Endothelial cell of umbilical vein (primary cell): Measurements from ENCODE around the gene GMPR2. TPM values are rescaled to one million over a fixed set of nuclear protein-coding genes. Genes with fewer than 3 reads are reported as not detected.

Source experiments
- BruUV-seq: library from RNA; stranded (reverse); fragments of 400-500 nt; replicated peaks from 2 replicates; lab custom pipeline; 2021; lab: Mats Ljungman, UMichigan
- CTCF ChIA-PET: fragments of 300-600, 350-600 bp; sonication (Branson Sonifier 250); formaldehyde crosslinking; loops from one replicate; lab custom pipeline; 2021; ENCODE audit warnings: antibody characterized with exemption, inconsistent platforms; lab: Charles Lee
- POLR2A ChIA-PET: fragments of 300-600, 350-600 bp; sonication (Branson Sonifier 250); formaldehyde crosslinking; loops from one replicate; lab custom pipeline; 2021; ENCODE audit warnings: antibody characterized with exemption, inconsistent platforms; lab: Charles Lee
- DNase-seq: peaks from one replicate; pipeline ENCODE4 v3.0.0-alpha.2; 2011; ENCODE audit warnings: low read depth, low spot score
- FAIRE-seq: peaks from 2 replicates; lab custom pipeline; 2011; peaks lifted over from hg19 to GRCh38; lab: Jason Lieb, UNC
- H2AFZ ChIP-seq: 2 replicates; pipeline ENCODE4 v1.6.0; 2012; ENCODE audit warnings: low read depth, low read length, control low read depth, inconsistent platforms
- H3K27ac ChIP-seq: 2 replicates; pipeline ENCODE4 v1.5.1; 2011; ENCODE audit warnings: low read depth, mild to moderate bottlenecking, control low read depth, low read length, moderate library complexity; ENCODE audit not compliant: insufficient read depth
- H3K27me3 ChIP-seq, 2 experiments: 2 replicates each; pipeline versions ENCODE4 v1.6.0 to v1.6.1; 2011; ENCODE audit warnings: low read length in 2 of 2, mixed read lengths in 1 of 2; ENCODE audit not compliant: control insufficient read depth in 2 of 2, insufficient read depth in 2 of 2
- H3K36me3 ChIP-seq, 2 experiments: 2 replicates in 1 of 2; 3 replicates in 1 of 2; pipeline ENCODE4 v1.5.1; 2011; ENCODE audit warnings: low read length in 2 of 2, mild to moderate bottlenecking in 1 of 2, moderate library complexity in 1 of 2; ENCODE audit not compliant: control insufficient read depth in 2 of 2, insufficient read depth in 2 of 2; ENCODE audit errors: extremely low read depth in 1 of 2
- H3K4me1 ChIP-seq: 3 replicates; pipeline ENCODE4 v1.5.1; 2011; ENCODE audit warnings: mild to moderate bottlenecking, low read length; ENCODE audit not compliant: control insufficient read depth, insufficient read depth; ENCODE audit errors: extremely low read depth
- H3K4me2 ChIP-seq: 2 replicates; pipeline ENCODE4 v1.6.1; 2011; ENCODE audit warnings: low read length, control low read depth, mixed read lengths; ENCODE audit not compliant: insufficient read depth
- H3K4me3 ChIP-seq, 3 experiments: fragments of 200-600 bp in 1 of 3; sonication (generic), shearing (Covaris generic) in 1 of 3; replicated peaks in 1 of 3; 2 replicates each; pipeline ENCODE4 v1.5.1; 2011 to 2016; ENCODE audit warnings: control low read depth in 3 of 3, low read length in 3 of 3, mild to moderate bottlenecking in 2 of 3, inconsistent platforms in 1 of 3, low read depth in 1 of 3, moderate library complexity in 1 of 3; ENCODE audit not compliant: insufficient read depth in 1 of 3
- H3K79me2 ChIP-seq: 2 replicates; pipeline ENCODE4 v1.6.0; 2012; ENCODE audit warnings: low read length, inconsistent platforms; ENCODE audit not compliant: control insufficient read depth, insufficient read depth
- H3K9ac ChIP-seq: replicated peaks from 2 replicates; pipeline ENCODE3; 2011; ENCODE audit warnings: low read length, control low read depth; ENCODE audit not compliant: insufficient read depth; ENCODE audit errors: extremely low read depth
- H3K9me1 ChIP-seq: replicated peaks from 3 replicates; pipeline ENCODE4 v1.6.0; 2011; ENCODE audit warnings: mild to moderate bottlenecking, low read length; ENCODE audit not compliant: control insufficient read depth, insufficient read depth; ENCODE audit errors: extremely low read depth
- H3K9me3 ChIP-seq: replicated peaks from 2 replicates; pipeline ENCODE4 v1.5.1; 2012; ENCODE audit warnings: low read length, inconsistent platforms; ENCODE audit not compliant: control insufficient read depth, insufficient read depth
- H4K20me1 ChIP-seq: replicated peaks from 2 replicates; pipeline ENCODE3; 2011; ENCODE audit warnings: mild to moderate bottlenecking, low read length; ENCODE audit not compliant: control insufficient read depth, insufficient read depth; ENCODE audit errors: extremely low read depth
- EZH2 ChIP-seq: IDR thresholded peaks from 2 replicates; pipeline ENCODE4 v1.6.1; 2012; ENCODE audit warnings: borderline replicate concordance, low read depth, mild to moderate bottlenecking, moderate library complexity, low read length, inconsistent platforms; ENCODE audit not compliant: severe bottlenecking
- FOS ChIP-seq: IDR thresholded peaks from 2 replicates; pipeline ENCODE4 v1.6.1; 2011; ENCODE audit warnings: mild to moderate bottlenecking, low read length, moderate library complexity, borderline replicate concordance; ENCODE audit not compliant: insufficient read depth
- GATA2 ChIP-seq: IDR thresholded peaks from 2 replicates; pipeline ENCODE4 v1.7.0; 2011; ENCODE audit warnings: low read depth, mild to moderate bottlenecking, moderate library complexity, mixed read lengths, low read length; ENCODE audit not compliant: insufficient read length, insufficient read depth
- JUN ChIP-seq: IDR thresholded peaks from 2 replicates; pipeline ENCODE4 v1.6.1; 2011; ENCODE audit warnings: borderline replicate concordance, low read depth; ENCODE audit not compliant: insufficient read length, insufficient read depth
- MYC ChIP-seq: IDR thresholded peaks from one replicate; pipeline ENCODE4 v1.6.1; 2011; ENCODE audit warnings: mild to moderate bottlenecking, low read depth, low read length
- POLR2A ChIP-seq: IDR thresholded peaks from 2 replicates; pipeline ENCODE4 v1.6.1; 2012; ENCODE audit warnings: low read depth, mild to moderate bottlenecking, control low read depth, low read length
- POLR2AphosphoS5 ChIP-seq: IDR thresholded peaks from 2 replicates; pipeline ENCODE4 v1.6.1; 2012; ENCODE audit warnings: low read depth, mild to moderate bottlenecking, control low read depth, low read length, moderate library complexity; ENCODE audit not compliant: insufficient read depth
- dilution Hi-C: fragments of 300-500 bp; cut with MboI; formaldehyde crosslinking; loops from one replicate; pipeline ENCODE4 v1.15.0; 2019; ENCODE audit warnings: low sequenced_read_pairs; ENCODE audit not compliant: extremely low pct_ligation_motif_present
- intact Hi-C: fragments of 100-400 bp; cut with micrococcal nuclease; formaldehyde crosslinking; loops from one replicate; pipeline ENCODE4 v1.10.0; 2022
- polyA plus RNA-seq, 4 experiments: library from polyadenylated mRNA; depleted of rRNA in 3 of 4; stranded (reverse) in 3 of 4; unstranded in 1 of 4; fragments of >200 nt; gene quantifications; 2 replicates each; pipeline versions ENCODE4 v1.2.1 to v1.2.3, GENCODE V29; 2011 to 2012; ENCODE audit warnings: missing spikeins in 1 of 4
- total RNA-seq: library from RNA; stranded (reverse); gene quantifications from 2 replicates; pipeline ENCODE4 v1.2.3, GENCODE V29; 2021
- TF ChIP-seq, protein P1 (sequence below): IDR thresholded peaks from 2 replicates; pipeline ENCODE4 v1.6.1; 2011; ENCODE audit not compliant: insufficient read depth, insufficient read length
- TF ChIP-seq, protein P2 (sequence below), 2 donors: IDR thresholded peaks; 1 replicate in 1 of 2; 2 replicates in 1 of 2; pipeline ENCODE4 v1.5.1; 2011; ENCODE audit warnings: low read length in 2 of 2, mild to moderate bottlenecking in 2 of 2, moderate library complexity in 2 of 2, control low read depth in 1 of 2, inconsistent platforms in 1 of 2, low read depth in 1 of 2; ENCODE audit not compliant: insufficient read depth in 1 of 2; ENCODE audit errors: extremely low read depth in 1 of 2

Gene GMPR2
- total and polyA plus RNA-seq, 2 donors (not counting 3 experiments of a cell fraction or from before 2014, with no cell fraction given) = 58.1 to 61.8 TPM

DNA sequence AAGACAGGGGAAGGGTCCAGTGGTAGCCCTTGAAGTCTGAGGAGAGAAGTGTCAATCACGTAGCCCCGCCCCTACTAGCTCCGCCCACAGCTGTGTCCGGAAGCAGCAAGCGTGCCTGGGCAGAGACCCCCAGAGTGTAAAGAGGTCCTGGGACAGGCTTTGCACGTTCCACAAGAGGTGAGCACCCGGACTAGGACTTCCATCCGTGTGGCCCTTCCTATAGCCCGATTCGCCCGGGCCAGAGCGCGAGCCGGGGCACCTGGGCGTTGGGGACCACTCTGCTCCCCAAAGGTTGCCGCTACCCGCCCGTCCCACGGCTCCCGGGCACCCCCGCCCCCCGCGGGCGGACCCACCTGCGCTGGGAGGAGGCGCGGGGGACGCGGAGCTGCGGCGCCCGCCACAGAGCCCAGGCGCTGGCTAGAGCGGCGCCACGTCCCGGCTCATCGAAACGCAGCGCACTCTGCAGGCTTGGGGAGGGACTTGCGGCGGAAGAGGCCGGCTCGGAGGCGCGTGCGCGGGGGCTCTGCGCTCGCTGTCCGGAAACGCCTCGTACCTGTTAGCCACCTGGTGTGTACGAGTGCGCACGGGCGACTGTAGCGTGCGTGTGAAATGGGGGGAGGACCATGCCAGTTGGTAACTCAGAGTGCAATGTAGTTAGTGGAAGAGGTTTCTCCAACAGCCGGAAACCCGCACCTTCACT lies 38.6 kb downstream of the GMPR2 start, which contains the start of gene RABGGTA:
Gene RABGGTA, minus strand, starts transcription at position 464 of the 700 bp plus-strand sequence. CDS start 482 bp downstream, outside the sequence.
- Histone ChIP-seq H3K36me3 (peaks cover 2 to 20% of the 10 kb centered on the region in 2 experiments), H3K4me2 (peak within 1 kb of the TSS; percentile 76), H2AFZ (peak within 1 kb of the TSS; percentile 81), H3K4me3 (peak within 1 kb of the TSS; percentile 58 to 77 (median 65)), H3K9me3 (no peaks in the 10 kb centered on the region), H3K9ac (peak within 1 kb of the TSS; percentile 98), H3K27ac (peak within 1 kb of the TSS; percentile 92), H3K79me2 (no peaks in the 10 kb centered on the region), H4K20me1 (no peaks in the 10 kb centered on the region), H3K27me3 (no peaks in the 10 kb centered on the region), H3K4me1 (peaks cover 9% of the 10 kb centered on the region), H3K9me1 (no peaks in the 10 kb centered on the region)
- dilution Hi-C loops = no loop called here
- peak; percentile 79 for DNase-seq
- intact Hi-C loops = loop anchor here (1.0 kb wide), 5 partner anchors 28 to 55 kb away; partner anchors contain the start of genes DHRS1, MDP1 and NOP9
- ChIA-PET CTCF (interaction anchor here (0.6 to 2.9 kb wide), 17 partner anchors 9 to 1344 kb away, joined by 3 to 35 read pairs (median 4); partner anchors contain the start of genes CHMP4A, CIDEB, IRF9 and MDP1), POLR2A (interaction anchor here (0.8 to 1.9 kb wide), 3 partner anchors 9 to 29 kb away, joined by 3 to 17 read pairs (median 4); partner anchors contain the start of gene TINF2)
- peak; percentile 79 for FAIRE-seq
- TSS peak; percentile 65 for BruUV-seq
- TF ChIP-seq, protein P1, sequence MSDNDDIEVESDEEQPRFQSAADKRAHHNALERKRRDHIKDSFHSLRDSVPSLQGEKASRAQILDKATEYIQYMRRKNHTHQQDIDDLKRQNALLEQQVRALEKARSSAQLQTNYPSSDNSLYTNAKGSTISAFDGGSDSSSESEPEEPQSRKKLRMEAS = peak; percentile 9
- TF ChIP-seq POLR2AphosphoS5 (peak; percentile 89), JUN (no peak), GATA2 (no peak), MYC (no peak), POLR2A (peak; percentile 81), FOS (no peak), EZH2 (no peak)
- TF ChIP-seq, protein P2, sequence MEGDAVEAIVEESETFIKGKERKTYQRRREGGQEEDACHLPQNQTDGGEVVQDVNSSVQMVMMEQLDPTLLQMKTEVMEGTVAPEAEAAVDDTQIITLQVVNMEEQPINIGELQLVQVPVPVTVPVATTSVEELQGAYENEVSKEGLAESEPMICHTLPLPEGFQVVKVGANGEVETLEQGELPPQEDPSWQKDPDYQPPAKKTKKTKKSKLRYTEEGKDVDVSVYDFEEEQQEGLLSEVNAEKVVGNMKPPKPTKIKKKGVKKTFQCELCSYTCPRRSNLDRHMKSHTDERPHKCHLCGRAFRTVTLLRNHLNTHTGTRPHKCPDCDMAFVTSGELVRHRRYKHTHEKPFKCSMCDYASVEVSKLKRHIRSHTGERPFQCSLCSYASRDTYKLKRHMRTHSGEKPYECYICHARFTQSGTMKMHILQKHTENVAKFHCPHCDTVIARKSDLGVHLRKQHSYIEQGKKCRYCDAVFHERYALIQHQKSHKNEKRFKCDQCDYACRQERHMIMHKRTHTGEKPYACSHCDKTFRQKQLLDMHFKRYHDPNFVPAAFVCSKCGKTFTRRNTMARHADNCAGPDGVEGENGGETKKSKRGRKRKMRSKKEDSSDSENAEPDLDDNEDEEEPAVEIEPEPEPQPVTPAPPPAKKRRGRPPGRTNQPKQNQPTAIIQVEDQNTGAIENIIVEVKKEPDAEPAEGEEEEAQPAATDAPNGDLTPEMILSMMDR (IDR thresholded peaks at IDR 0.05; ENCODE audit: extremely low read depth in 1 of 2, insufficient read depth in 1 of 2, low read depth in 1 of 2, low read length in 2 of 2) = peak; percentile 74 to 85
